PC-9 (cell line): ENCODE results near the gene COL27A1. TPM values are rescaled to one million over a fixed set of nuclear protein-coding genes. Genes with fewer than 3 reads are reported as not detected.

ENCODE experiments used
- BruUV-seq: library from RNA; stranded (reverse); fragments of 400-500 nt; replicated peaks from 2 replicates; lab custom pipeline; 2021; lab: Mats Ljungman, UMichigan
- CTCF ChIA-PET: fragments of 300-600 bp; sonication (Branson Sonifier 250); formaldehyde crosslinking; loops from one replicate; lab custom pipeline; 2022; ENCODE audit warnings: antibody characterized with exemption; lab: Charles Lee
- POLR2A ChIA-PET: fragments of 300-600 bp; sonication (Branson Sonifier 250); formaldehyde crosslinking; loops from one replicate; lab custom pipeline; 2022; ENCODE audit warnings: antibody characterized with exemption; ENCODE audit not compliant: unreplicated experiment; lab: Charles Lee
- DNase-seq, 2 experiments: peaks; one replicate each; pipeline versions ENCODE4 v3.0.0 to v3.0.0-alpha.2; 2015 to 2022; ENCODE audit warnings: mixed read lengths in 1 of 2
- H2AFZ ChIP-seq: fragments of 200-600 bp; sonication (generic); 2 replicates; pipeline ENCODE4 v1.8.1; 2017; ENCODE audit warnings: antibody characterized with exemption
- H3F3A ChIP-seq: fragments of 200-600 bp; sonication (generic); 2 replicates; pipeline ENCODE4 v1.8.1; 2017; ENCODE audit warnings: antibody characterized with exemption, mild to moderate bottlenecking, low read depth; ENCODE audit not compliant: insufficient read depth
- H3K27ac ChIP-seq: fragments of 200-600 bp; sonication (generic); 2 replicates; pipeline ENCODE4 v1.6.1; 2016; ENCODE audit warnings: mixed run types
- H3K27me3 ChIP-seq: fragments of 200-600 bp; sonication (generic); 2 replicates; pipeline ENCODE4 v1.6.1; 2016; ENCODE audit warnings: low read depth, mixed run types; ENCODE audit not compliant: insufficient read depth
- H3K36me3 ChIP-seq: fragments of 200-600 bp; sonication (generic); 2 replicates; pipeline ENCODE4 v1.6.1; 2016; ENCODE audit warnings: low read depth, mixed run types
- H3K4me1 ChIP-seq: fragments of 200-600 bp; sonication (generic); replicated peaks from 2 replicates; pipeline ENCODE4 v1.6.1; 2016; ENCODE audit warnings: mixed run types; ENCODE audit not compliant: insufficient read depth
- H3K4me2 ChIP-seq: fragments of 200-600 bp; sonication (generic); 2 replicates; pipeline ENCODE4 v1.6.1; 2017; ENCODE audit warnings: mixed run types
- H3K4me3 ChIP-seq: fragments of 200-600 bp; sonication (generic); 2 replicates; pipeline ENCODE4 v1.6.1; 2016; ENCODE audit warnings: mixed run types
- H3K79me2 ChIP-seq: fragments of 200-600 bp; sonication (generic); 2 replicates; pipeline ENCODE4 v1.6.1; 2017; ENCODE audit warnings: low read depth, mixed run types
- H3K9me2 ChIP-seq: fragments of 200-600 bp; sonication (generic); 2 replicates; pipeline ENCODE4 v1.8.1; 2017; ENCODE audit warnings: mild to moderate bottlenecking; ENCODE audit not compliant: insufficient read depth
- H3K9me3 ChIP-seq: fragments of 200-600 bp; sonication (generic); 2 replicates; pipeline ENCODE4 v1.8.1; 2016; ENCODE audit warnings: low read depth; ENCODE audit not compliant: insufficient read depth
- H4K20me1 ChIP-seq: fragments of 200-600 bp; sonication (generic); 2 replicates; pipeline ENCODE4 v1.8.1; 2017; ENCODE audit not compliant: insufficient read depth
- EZH2 ChIP-seq: fragments of 200-600 bp; sonication (generic); IDR thresholded peaks from 2 replicates; pipeline ENCODE4 v1.8.0; 2017; ENCODE audit warnings: antibody characterized with exemption, low read depth
- intact Hi-C: fragments of 100-400 bp; cut with micrococcal nuclease; formaldehyde crosslinking; loops from one replicate; pipeline ENCODE4 v1.10.0; 2022; ENCODE audit not compliant: unreplicated experiment
- total RNA-seq: library from RNA; stranded (reverse); gene quantifications from 2 replicates; pipeline ENCODE4 v1.2.3, GENCODE V29; 2021
- TF ChIP-seq, protein P1 (sequence below): fragments of 200-600 bp; sonication (generic); conservative IDR thresholded peaks from 2 replicates; pipeline ENCODE4 v1.6.1; 2017; ENCODE audit warnings: mixed run types, antibody characterized with exemption, mild to moderate bottlenecking, moderate library complexity

COL27A1 gene
- total RNA-seq, 1 experiment from 2014 or later = 0.39 TPM

- CTCF ChIA-PET = no interaction called here
- Histone ChIP-seq H4K20me1 (no peaks in the 10 kb centered on the region), H3K9me3 (no peaks in the 10 kb centered on the region), H3K9me2 (no peaks in the 10 kb centered on the region), H3K79me2 (no peaks in the 10 kb centered on the region), H3F3A (no peaks in the 10 kb centered on the region), H3K4me3 (no peak overlapping the region), H3K4me2 (no peak overlapping the region), H2AFZ (no peak overlapping the region), H3K27me3 (peaks cover 29% of the 10 kb centered on the region), H3K27ac (no peak overlapping the region), H3K36me3 (no peaks in the 10 kb centered on the region), H3K4me1 (no peaks in the 10 kb centered on the region)
- no TSS peak for BruUV-seq
- intact Hi-C loops = no loop called here
- no peak for TF ChIP-seq EZH2
- TF ChIP-seq, protein P1, sequence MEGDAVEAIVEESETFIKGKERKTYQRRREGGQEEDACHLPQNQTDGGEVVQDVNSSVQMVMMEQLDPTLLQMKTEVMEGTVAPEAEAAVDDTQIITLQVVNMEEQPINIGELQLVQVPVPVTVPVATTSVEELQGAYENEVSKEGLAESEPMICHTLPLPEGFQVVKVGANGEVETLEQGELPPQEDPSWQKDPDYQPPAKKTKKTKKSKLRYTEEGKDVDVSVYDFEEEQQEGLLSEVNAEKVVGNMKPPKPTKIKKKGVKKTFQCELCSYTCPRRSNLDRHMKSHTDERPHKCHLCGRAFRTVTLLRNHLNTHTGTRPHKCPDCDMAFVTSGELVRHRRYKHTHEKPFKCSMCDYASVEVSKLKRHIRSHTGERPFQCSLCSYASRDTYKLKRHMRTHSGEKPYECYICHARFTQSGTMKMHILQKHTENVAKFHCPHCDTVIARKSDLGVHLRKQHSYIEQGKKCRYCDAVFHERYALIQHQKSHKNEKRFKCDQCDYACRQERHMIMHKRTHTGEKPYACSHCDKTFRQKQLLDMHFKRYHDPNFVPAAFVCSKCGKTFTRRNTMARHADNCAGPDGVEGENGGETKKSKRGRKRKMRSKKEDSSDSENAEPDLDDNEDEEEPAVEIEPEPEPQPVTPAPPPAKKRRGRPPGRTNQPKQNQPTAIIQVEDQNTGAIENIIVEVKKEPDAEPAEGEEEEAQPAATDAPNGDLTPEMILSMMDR = no peak
- POLR2A ChIA-PET = no interaction called here
- DNase-seq = no peak
Observed at GRCh38 chr9:114264806-114265550, 109.6 kb downstream of the COL27A1 start.

GRCh38 chr9:114266969-114267368 lies 111.6 kb downstream of the COL27A1 start:
- H3K79me2 ChIP-seq = no peaks in the 10 kb centered on the region
- no peaks in the 10 kb centered on the region for H3K4me1 ChIP-seq
- H2AFZ ChIP-seq = no peak overlapping the region
- no peak for DNase-seq
- ChIA-PET CTCF (no interaction called here), POLR2A (no interaction called here)
- TF ChIP-seq, protein P1 = no peak
- TF ChIP-seq EZH2 = no peak
- no peaks in the 10 kb centered on the region for H3K36me3 ChIP-seq
- no peaks in the 10 kb centered on the region for H3K9me2 ChIP-seq
- H3K27me3 ChIP-seq = peaks cover 30% of the 10 kb centered on the region
- no peaks in the 10 kb centered on the region for H3F3A ChIP-seq
- no peak overlapping the region for H3K4me2 ChIP-seq
- H3K27ac ChIP-seq = no peak overlapping the region
- no peak overlapping the region for H3K4me3 ChIP-seq
- intact Hi-C loops = no loop called here
- no TSS peak for BruUV-seq
- no peaks in the 10 kb centered on the region for H4K20me1 ChIP-seq
- H3K9me3 ChIP-seq = no peaks in the 10 kb centered on the region

DNA sequence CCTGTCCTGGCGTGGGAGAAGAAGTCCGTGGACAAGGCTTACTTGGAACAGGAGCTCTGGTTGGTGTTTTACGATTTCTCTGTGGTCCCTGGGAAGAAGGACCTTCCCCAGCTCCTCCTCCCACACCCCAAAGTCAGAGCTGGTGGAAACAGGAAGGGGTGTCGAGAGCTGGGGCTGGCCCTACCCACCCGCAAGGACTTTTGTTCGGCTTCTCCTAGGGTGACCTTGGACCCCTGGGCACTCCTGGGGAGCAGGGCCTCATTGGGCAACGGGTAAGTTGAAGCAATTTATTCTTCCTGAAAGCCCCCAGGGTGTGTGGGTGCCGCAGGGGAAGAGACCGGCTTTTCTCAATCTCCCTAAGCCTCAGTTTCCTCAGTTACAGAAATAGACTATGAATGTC lies 113.7 kb downstream of the COL27A1 start:
- no peak for DNase-seq
- H3F3A ChIP-seq = no peaks in the 10 kb centered on the region
- ChIA-PET CTCF (no interaction called here), POLR2A (no interaction called here)
- no TSS peak for BruUV-seq
- no peak for TF ChIP-seq EZH2
- TF ChIP-seq, protein P1 = no peak
- H3K4me2 ChIP-seq = no peak overlapping the region
- H3K4me1 ChIP-seq = no peaks in the 10 kb centered on the region
- no peaks in the 10 kb centered on the region; the same call in 1 of the 2 replicates for H4K20me1 ChIP-seq
- no peak overlapping the region for H3K4me3 ChIP-seq
- no peaks in the 10 kb centered on the region for H3K79me2 ChIP-seq
- H3K9me2 ChIP-seq = no peaks in the 10 kb centered on the region
- intact Hi-C loops = no loop called here
- H3K36me3 ChIP-seq = no peaks in the 10 kb centered on the region
- H3K27me3 ChIP-seq = peaks cover 30% of the 10 kb centered on the region
- H3K27ac ChIP-seq = no peak overlapping the region
- H2AFZ ChIP-seq = no peak overlapping the region
- H3K9me3 ChIP-seq = no peaks in the 10 kb centered on the region
